Liver (tissue), 9 donors: ENCODE data around the gene CCNG1. TPM values are rescaled to one million over a fixed set of nuclear protein-coding genes. Genes with fewer than 3 reads are reported as not detected.

ENCODE experiments used
- DNase-seq: peaks from one replicate; pipeline ENCODE4 v3.0.0-alpha.2; 2017; ENCODE audit warnings: low spot score
- H3K27ac ChIP-seq, 2 donors: one replicate each; pipeline ENCODE4 v1.7.0; 2013; ENCODE audit warnings: inconsistent platforms in 2 of 2, low read length in 2 of 2, control low read depth in 1 of 2, low read depth in 1 of 2, mild to moderate bottlenecking in 1 of 2
- H3K27me3 ChIP-seq, 4 donors: one replicate each; pipeline versions ENCODE4 v1.6.1 to v1.7.0; 2013; ENCODE audit warnings: low read length in 3 of 4, inconsistent platforms in 1 of 4, mild to moderate bottlenecking in 1 of 4, moderate library complexity in 1 of 4; ENCODE audit not compliant: control insufficient read depth in 4 of 4, insufficient read depth in 4 of 4
- H3K36me3 ChIP-seq, 4 donors: one replicate each; pipeline versions ENCODE4 v1.6.1 to v1.7.0; 2013; ENCODE audit warnings: low read length in 3 of 4, mild to moderate bottlenecking in 3 of 4, low read depth in 1 of 4, moderate library complexity in 1 of 4; ENCODE audit not compliant: control insufficient read depth in 4 of 4, insufficient read depth in 3 of 4
- H3K4me1 ChIP-seq, 4 donors: one replicate each; pipeline versions ENCODE4 v1.6.1 to v1.7.0; 2013; ENCODE audit warnings: low read length in 3 of 4, mild to moderate bottlenecking in 3 of 4, moderate library complexity in 1 of 4; ENCODE audit not compliant: control insufficient read depth in 4 of 4, insufficient read depth in 4 of 4
- H3K4me3 ChIP-seq, 3 donors: one replicate each; pipeline versions ENCODE4 v1.6.1 to v1.7.0; 2013; ENCODE audit warnings: low read length in 3 of 3, control low read depth in 1 of 3, low read depth in 1 of 3, mild to moderate bottlenecking in 1 of 3
- H3K9ac ChIP-seq, 2 donors: one replicate each; pipeline ENCODE4 v1.7.0; 2013; ENCODE audit warnings: low read length in 2 of 2, mild to moderate bottlenecking in 2 of 2, moderate library complexity in 2 of 2, control low read depth in 1 of 2, low read depth in 1 of 2
- H3K9me3 ChIP-seq, 4 donors: one replicate each; pipeline versions ENCODE4 v1.6.1 to v1.7.0; 2013; ENCODE audit warnings: low read length in 3 of 4; ENCODE audit not compliant: control insufficient read depth in 4 of 4
- EGR1 ChIP-seq, 2 donors: IDR thresholded peaks; 2 replicates each; pipeline ENCODE4 v1.6.1; 2016 to 2018; ENCODE audit warnings: antibody characterized with exemption in 2 of 2, low read depth in 2 of 2
- FOXA1 ChIP-seq: IDR thresholded peaks from 2 replicates; pipeline ENCODE4 v1.6.1; 2016; ENCODE audit warnings: antibody characterized with exemption
- FOXA2 ChIP-seq: IDR thresholded peaks from 2 replicates; pipeline ENCODE4 v1.6.1; 2016; ENCODE audit warnings: antibody characterized with exemption
- GABPA ChIP-seq, 2 donors: IDR thresholded peaks in 1 of 2; conservative IDR thresholded peaks in 1 of 2; 2 replicates each; pipeline ENCODE4 v1.6.1; 2016; ENCODE audit warnings: antibody characterized with exemption in 2 of 2, mild to moderate bottlenecking in 1 of 2, moderate library complexity in 1 of 2
- HNF4A ChIP-seq, 2 donors: conservative IDR thresholded peaks; 2 replicates each; pipeline ENCODE4 v1.6.1; 2016; ENCODE audit warnings: antibody characterized with exemption in 2 of 2, mild to moderate bottlenecking in 2 of 2
- HNF4G ChIP-seq: IDR thresholded peaks from 2 replicates; pipeline ENCODE4 v1.6.1; 2016; ENCODE audit warnings: antibody characterized with exemption
- JUND ChIP-seq, 2 donors: IDR thresholded peaks; 2 replicates each; pipeline ENCODE4 v1.6.1; 2016; ENCODE audit warnings: antibody characterized with exemption in 2 of 2
- NR2F2 ChIP-seq: IDR thresholded peaks from 2 replicates; pipeline ENCODE4 v1.6.1; 2016; ENCODE audit warnings: antibody characterized with exemption
- RAD21 ChIP-seq, 2 donors: IDR thresholded peaks; 2 replicates each; pipeline ENCODE4 v1.6.1; 2016; ENCODE audit warnings: antibody characterized with exemption in 2 of 2, mild to moderate bottlenecking in 2 of 2
- RXRA ChIP-seq, 2 donors: IDR thresholded peaks; 2 replicates each; pipeline ENCODE4 v1.6.1; 2017 to 2018; ENCODE audit warnings: antibody characterized with exemption in 2 of 2, mild to moderate bottlenecking in 1 of 2
- SP1 ChIP-seq: IDR thresholded peaks from 2 replicates; pipeline ENCODE4 v1.6.1; 2018; ENCODE audit warnings: antibody characterized with exemption, mild to moderate bottlenecking
- TAF1 ChIP-seq: conservative IDR thresholded peaks from 2 replicates; pipeline ENCODE4 v1.6.1; 2016; ENCODE audit warnings: antibody characterized with exemption, mild to moderate bottlenecking
- YY1 ChIP-seq: IDR thresholded peaks from 2 replicates; pipeline ENCODE4 v1.6.1; 2016; ENCODE audit warnings: antibody characterized with exemption, mild to moderate bottlenecking
- WGBS: extraction: QIAGEN DNeasy Blood & Tissue Kit; methylation state at CpG from one replicate; pipeline ENCODE4 v1.1.7; 2013; 5-methylcytosine and 5-hydroxymethylcytosine counted together
- polyA plus RNA-seq, 2 donors: library from polyadenylated mRNA; stranded (reverse) in 1 of 2; unstranded in 1 of 2; fragments of 200-250 nt in 1 of 2; fragments of >200 nt in 1 of 2; fragmentation: Nextera tagmentation in 1 of 2; extraction: Ambion mirVana in 1 of 2; gene quantifications; one replicate each; pipeline versions ENCODE4 v1.2.1 to v1.2.3, GENCODE V29; 2013 to 2015
- total RNA-seq, 2 donors: library from RNA; depleted of rRNA; stranded (reverse); fragments of >200 nt; gene quantifications; one replicate each; pipeline ENCODE4 v1.2.3, GENCODE V29; 2014
- TF ChIP-seq, protein P1 (sequence below): IDR thresholded peaks from 2 replicates; pipeline ENCODE4 v1.6.1; 2016; ENCODE audit warnings: antibody characterized with exemption
- TF ChIP-seq, protein P2 (sequence below): fragments of 150-350 bp; IDR thresholded peaks from 2 replicates; pipeline ENCODE4 v1.5.1; 2017; ENCODE audit warnings: improper control_type of control experiment, low read depth, low read length; ENCODE audit not compliant: missing input control
- TF ChIP-seq, protein P3 (sequence below): IDR thresholded peaks from 2 replicates; pipeline ENCODE4 v1.6.1; 2016; ENCODE audit warnings: antibody characterized with exemption
- TF ChIP-seq, protein P4 (sequence below): IDR thresholded peaks from 2 replicates; pipeline ENCODE4 v1.6.1; 2016; ENCODE audit warnings: antibody characterized with exemption, mild to moderate bottlenecking
- TF ChIP-seq, protein P5 (sequence below): IDR thresholded peaks from 2 replicates; pipeline ENCODE4 v1.6.1; 2016; ENCODE audit warnings: antibody characterized with exemption
- donor health status: healthy.
- donor health status: healthy.
- donor health status: healthy.
- donor health status: healthy.
- donor health status: healthy.

The CCNG1 gene
- total and polyA plus RNA-seq, 4 donors, result 30.9 to 93.7 (median 74.1) TPM

DNA sequence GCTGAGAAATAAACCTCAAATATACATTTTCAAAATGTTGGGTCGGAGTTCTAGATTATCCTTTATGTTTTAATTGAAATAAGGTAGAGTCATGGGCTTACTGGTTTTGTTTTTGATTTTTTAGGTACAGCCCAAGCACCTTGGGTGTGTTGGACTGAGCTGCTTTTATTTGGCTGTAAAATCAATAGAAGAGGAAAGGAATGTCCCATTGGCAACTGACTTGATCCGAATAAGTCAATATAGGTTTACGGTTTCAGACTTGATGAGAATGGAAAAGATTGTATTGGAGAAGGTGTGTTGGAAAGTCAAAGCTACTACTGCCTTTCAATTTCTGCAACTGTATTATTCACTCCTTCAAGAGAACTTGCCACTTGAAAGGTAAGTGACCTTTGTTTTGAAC is 3.6 kb downstream of the CCNG1 start:
- no peaks in the 10 kb centered on the region for H3K27me3 ChIP-seq
- 55% methylated on average over 3 of the region's 3 CpGs for WGBS
- no peak overlapping the region for H3K4me3 ChIP-seq
- H3K36me3 ChIP-seq, result peaks cover 4 to 51% (median 31%) of the 10 kb centered on the region in 4 donors
- TF ChIP-seq, protein P1, sequence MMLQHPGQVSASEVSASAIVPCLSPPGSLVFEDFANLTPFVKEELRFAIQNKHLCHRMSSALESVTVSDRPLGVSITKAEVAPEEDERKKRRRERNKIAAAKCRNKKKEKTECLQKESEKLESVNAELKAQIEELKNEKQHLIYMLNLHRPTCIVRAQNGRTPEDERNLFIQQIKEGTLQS, result no peak
- TF ChIP-seq FOXA2 (no peak), RAD21 (IDR thresholded peaks at IDR 0.05) (no peak), HNF4G (no peak), HNF4A (conservative IDR thresholded peaks at IDR 0.05) (no peak), JUND (IDR thresholded peaks at IDR 0.05) (no peak), NR2F2 (no peak), RXRA (IDR thresholded peaks at IDR 0.05) (no peak), GABPA (IDR thresholded peaks at IDR 0.05 in 1 of 2, conservative IDR thresholded peaks at IDR 0.05 in 1 of 2) (no peak), TAF1 (no peak), YY1 (no peak)
- TF ChIP-seq, protein P2, sequence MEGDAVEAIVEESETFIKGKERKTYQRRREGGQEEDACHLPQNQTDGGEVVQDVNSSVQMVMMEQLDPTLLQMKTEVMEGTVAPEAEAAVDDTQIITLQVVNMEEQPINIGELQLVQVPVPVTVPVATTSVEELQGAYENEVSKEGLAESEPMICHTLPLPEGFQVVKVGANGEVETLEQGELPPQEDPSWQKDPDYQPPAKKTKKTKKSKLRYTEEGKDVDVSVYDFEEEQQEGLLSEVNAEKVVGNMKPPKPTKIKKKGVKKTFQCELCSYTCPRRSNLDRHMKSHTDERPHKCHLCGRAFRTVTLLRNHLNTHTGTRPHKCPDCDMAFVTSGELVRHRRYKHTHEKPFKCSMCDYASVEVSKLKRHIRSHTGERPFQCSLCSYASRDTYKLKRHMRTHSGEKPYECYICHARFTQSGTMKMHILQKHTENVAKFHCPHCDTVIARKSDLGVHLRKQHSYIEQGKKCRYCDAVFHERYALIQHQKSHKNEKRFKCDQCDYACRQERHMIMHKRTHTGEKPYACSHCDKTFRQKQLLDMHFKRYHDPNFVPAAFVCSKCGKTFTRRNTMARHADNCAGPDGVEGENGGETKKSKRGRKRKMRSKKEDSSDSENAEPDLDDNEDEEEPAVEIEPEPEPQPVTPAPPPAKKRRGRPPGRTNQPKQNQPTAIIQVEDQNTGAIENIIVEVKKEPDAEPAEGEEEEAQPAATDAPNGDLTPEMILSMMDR, result no peak
- H3K9me3 ChIP-seq, result no peaks in the 10 kb centered on the region
- no peak overlapping the region for H3K27ac ChIP-seq
- H3K9ac ChIP-seq, result no peak overlapping the region
- no peak for DNase-seq
- H3K4me1 ChIP-seq, result peaks cover 0 to 31% (median 20%) of the 10 kb centered on the region in 4 donors

DNA sequence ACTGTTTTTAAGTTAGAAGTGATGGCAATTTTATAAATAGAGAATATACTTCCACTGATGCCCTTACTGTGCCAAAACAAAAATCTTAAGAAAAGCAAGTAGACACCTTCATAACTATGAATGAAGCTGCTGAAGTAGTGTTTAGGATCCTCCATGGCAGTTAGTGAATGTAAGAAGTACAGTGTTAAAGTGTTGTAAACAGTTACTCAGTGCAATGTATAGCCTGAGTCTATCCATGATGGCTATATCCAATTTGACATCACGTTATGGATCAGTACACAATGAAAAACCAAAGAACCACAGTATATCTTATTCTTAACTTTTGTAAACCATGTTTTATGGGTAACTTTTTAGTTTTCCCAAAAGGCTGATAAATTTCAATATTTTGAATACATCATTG is 7.1 kb downstream of the CCNG1 start:
- H3K27me3 ChIP-seq, result no peaks in the 10 kb centered on the region
- H3K27ac ChIP-seq, result no peak overlapping the region
- no peak for TF ChIP-seq JUND (IDR thresholded peaks at IDR 0.05)
- no peak for TF ChIP-seq GABPA (IDR thresholded peaks at IDR 0.05 in 1 of 2, conservative IDR thresholded peaks at IDR 0.05 in 1 of 2)
- no peak for TF ChIP-seq YY1
- no peak for TF ChIP-seq SP1
- TF ChIP-seq RAD21 (IDR thresholded peaks at IDR 0.05), result no peak
- TF ChIP-seq FOXA2, result no peak
- TF ChIP-seq, protein P3, sequence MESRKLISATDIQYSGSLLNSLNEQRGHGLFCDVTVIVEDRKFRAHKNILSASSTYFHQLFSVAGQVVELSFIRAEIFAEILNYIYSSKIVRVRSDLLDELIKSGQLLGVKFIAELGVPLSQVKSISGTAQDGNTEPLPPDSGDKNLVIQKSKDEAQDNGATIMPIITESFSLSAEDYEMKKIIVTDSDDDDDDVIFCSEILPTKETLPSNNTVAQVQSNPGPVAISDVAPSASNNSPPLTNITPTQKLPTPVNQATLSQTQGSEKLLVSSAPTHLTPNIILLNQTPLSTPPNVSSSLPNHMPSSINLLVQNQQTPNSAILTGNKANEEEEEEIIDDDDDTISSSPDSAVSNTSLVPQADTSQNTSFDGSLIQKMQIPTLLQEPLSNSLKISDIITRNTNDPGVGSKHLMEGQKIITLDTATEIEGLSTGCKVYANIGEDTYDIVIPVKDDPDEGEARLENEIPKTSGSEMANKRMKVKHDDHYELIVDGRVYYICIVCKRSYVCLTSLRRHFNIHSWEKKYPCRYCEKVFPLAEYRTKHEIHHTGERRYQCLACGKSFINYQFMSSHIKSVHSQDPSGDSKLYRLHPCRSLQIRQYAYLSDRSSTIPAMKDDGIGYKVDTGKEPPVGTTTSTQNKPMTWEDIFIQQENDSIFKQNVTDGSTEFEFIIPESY, result no peak
- no peak for TF ChIP-seq RXRA (IDR thresholded peaks at IDR 0.05)
- TF ChIP-seq, protein P1, result no peak
- TF ChIP-seq NR2F2, result no peak
- no peak for TF ChIP-seq HNF4G
- TF ChIP-seq, protein P2, result no peak
- TF ChIP-seq EGR1 (IDR thresholded peaks at IDR 0.05; ENCODE audit: low read depth in 2 of 2), result no peak
- TF ChIP-seq, protein P4, sequence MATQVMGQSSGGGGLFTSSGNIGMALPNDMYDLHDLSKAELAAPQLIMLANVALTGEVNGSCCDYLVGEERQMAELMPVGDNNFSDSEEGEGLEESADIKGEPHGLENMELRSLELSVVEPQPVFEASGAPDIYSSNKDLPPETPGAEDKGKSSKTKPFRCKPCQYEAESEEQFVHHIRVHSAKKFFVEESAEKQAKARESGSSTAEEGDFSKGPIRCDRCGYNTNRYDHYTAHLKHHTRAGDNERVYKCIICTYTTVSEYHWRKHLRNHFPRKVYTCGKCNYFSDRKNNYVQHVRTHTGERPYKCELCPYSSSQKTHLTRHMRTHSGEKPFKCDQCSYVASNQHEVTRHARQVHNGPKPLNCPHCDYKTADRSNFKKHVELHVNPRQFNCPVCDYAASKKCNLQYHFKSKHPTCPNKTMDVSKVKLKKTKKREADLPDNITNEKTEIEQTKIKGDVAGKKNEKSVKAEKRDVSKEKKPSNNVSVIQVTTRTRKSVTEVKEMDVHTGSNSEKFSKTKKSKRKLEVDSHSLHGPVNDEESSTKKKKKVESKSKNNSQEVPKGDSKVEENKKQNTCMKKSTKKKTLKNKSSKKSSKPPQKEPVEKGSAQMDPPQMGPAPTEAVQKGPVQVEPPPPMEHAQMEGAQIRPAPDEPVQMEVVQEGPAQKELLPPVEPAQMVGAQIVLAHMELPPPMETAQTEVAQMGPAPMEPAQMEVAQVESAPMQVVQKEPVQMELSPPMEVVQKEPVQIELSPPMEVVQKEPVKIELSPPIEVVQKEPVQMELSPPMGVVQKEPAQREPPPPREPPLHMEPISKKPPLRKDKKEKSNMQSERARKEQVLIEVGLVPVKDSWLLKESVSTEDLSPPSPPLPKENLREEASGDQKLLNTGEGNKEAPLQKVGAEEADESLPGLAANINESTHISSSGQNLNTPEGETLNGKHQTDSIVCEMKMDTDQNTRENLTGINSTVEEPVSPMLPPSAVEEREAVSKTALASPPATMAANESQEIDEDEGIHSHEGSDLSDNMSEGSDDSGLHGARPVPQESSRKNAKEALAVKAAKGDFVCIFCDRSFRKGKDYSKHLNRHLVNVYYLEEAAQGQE, result no peak
- TF ChIP-seq FOXA1, result no peak
- TF ChIP-seq HNF4A (conservative IDR thresholded peaks at IDR 0.05), result no peak
- no peak for TF ChIP-seq TAF1
- TF ChIP-seq, protein P5, sequence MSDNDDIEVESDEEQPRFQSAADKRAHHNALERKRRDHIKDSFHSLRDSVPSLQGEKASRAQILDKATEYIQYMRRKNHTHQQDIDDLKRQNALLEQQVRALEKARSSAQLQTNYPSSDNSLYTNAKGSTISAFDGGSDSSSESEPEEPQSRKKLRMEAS, result no peak
- no peak overlapping the region for H3K9ac ChIP-seq
- DNase-seq, result no peak
- H3K4me1 ChIP-seq, result peaks cover 0 to 20% (median 15%) of the 10 kb centered on the region in 4 donors
- H3K4me3 ChIP-seq, result no peak overlapping the region
- WGBS, result 91% methylated on average over 1 of the region's 1 CpG
- H3K36me3 ChIP-seq, result peaks cover 4 to 73% (median 52%) of the 10 kb centered on the region in 4 donors
- no peaks in the 10 kb centered on the region for H3K9me3 ChIP-seq
